HG03175 (cell line): ENCODE results near the gene NFYC.
A peak's percentile ranks its signal among the peaks of the same experiment; 100 is the strongest.

ENCODE experiments used
- ATAC-seq: cut with Tn5 transposase; IDR thresholded peaks from one replicate; pipeline ENCODE4 v1.9.1; 2021; ENCODE audit warnings: mild to moderate bottlenecking, moderate library complexity; ENCODE audit not compliant: unreplicated experiment

NFYC gene

DNA sequence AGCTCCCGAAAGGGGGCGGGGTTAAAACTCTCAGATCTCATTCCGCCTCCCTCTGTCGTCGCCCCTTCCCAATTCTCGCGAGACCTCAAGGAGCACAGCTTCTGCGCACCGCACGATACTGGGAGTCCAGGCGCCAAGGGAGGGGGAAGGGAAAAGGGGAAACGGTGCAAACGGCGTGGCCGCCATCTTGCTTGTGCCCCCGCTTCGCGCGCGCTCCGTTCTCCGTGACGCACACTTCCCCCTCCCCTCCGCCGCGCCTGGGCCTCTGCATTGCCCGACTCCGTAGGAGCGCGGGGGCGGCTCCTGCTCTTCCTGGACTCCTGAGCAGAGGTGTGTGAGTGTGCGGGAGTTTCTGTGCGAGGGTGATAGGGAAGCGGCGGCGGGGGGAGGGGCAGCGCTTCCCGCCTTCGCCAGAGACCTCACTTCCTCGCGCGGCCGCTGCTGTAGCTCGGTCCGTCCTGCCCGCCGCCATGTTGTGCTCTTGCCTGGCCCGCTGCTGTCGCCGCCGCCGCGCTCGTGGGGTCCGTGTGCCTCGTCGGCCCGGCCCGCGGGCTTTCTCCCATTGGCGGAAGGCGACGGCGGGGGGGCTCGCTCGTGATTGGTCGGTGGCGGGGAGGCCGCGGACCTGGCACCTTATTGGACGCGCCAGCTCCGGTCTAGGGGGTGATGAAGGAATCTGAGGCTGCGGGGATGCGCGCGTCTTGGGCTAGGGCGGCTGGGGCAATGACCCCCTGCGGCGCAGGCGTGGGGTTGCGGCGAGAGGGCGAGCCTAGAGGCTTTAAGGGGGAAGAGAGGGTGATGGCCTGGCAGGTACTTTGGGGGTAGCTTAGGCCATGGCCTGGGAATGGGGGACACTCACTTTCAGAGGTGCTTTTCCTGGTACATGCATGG, at the start of gene NFYC:
Gene NFYC, plus strand, starts transcription at position 167 of the 891 bp plus-strand sequence. CDS start 47,140 bp downstream, outside the sequence.
- peak; percentile 78 for ATAC-seq

DNA sequence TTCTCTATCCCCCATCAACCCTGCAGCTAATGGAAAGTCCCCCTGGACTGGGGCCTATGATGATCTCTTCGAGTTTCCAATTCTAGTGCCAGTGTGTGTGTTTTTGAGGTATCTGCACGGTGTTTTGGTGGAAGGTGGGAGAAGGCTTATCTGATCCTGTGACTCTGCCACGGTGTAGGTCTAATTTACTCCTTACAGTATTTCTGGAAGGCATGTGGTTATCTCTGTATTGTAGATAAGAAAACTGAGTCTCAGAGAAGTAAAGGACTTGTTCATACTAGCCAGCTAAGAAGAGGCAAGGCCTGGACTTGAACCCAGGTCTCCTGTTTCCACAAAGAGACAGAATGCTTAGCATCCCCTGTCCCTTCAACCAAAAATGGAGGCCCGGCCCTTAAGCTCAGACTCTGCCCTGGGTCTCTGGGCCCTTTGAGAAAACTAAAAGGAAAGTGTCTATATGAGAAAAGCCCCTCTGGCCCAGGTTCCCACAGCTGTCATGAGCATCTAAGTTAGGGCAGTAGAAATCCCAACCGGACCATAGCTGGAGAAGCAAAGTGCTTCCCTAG, 46.3 kb upstream of the NFYC start:
- ATAC-seq, result no peak

DNA sequence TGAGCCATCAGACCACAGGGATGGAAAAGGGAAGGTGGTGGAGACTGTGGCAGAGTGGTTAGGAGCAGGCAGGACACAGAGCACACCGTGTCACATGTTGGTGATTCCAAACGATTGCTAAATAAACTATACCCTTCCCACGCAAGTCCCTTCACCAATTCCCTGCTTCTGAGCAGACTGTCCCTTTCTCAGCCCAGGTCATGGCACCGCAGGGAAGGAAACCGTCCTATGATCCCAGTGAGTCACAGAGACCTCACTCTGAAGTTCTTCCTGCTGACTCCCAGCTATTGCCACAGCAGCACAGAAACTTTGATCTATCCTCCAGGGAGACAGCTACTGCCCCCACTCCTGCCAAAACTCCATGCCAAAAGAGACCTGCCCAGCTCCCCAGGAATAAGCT, 45.2 kb upstream of the NFYC start:
- ATAC-seq, result no peak

DNA sequence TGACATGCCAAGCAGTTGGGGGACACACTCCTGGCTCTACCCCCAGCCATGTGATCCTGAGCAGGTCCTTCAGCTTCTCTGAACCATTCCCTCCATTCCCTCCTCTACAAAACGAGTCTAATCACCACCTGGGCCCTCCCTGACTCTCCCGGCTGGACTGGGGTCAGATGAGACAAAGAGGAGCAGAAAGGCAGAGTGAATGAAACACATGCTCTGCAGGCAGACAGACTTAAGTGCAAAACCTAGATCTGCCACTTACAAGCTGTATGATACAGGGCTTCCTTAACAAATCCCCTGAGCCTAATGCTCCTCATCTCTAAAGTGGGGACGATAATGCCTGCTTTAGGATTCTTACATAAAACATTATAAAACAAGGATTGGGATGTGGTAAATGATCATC, 43.3 kb upstream of the NFYC start:
- no peak for ATAC-seq

DNA sequence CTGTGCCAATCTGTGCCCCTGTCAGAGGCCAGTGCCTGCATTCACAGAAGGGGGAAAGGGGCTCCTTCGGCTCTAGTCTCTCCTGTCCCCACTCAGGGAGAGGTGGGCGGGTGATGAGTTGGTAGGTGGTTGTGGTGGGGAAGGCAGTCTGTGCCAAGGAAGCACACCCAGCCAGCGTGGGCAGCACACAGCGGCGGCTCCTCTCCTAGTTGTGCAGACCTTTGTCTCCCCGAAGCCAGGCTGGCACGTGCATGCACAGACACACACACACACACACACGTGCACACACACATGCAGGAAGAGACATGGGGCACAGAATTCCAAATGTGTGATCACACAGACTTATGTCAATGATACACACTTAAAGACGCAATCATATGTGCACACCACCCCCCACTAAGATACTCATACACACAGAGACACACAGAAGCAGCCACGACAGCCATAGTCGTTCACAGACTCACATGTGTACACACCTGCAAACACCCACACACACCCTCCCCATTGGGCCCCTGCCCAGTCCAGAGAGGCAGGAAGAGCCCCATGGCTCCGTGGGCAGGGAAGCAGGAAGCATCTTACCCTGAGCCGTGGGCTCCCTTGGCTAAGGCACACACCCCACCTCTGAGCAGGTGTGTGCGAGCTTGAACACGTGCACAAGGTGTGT, 42.4 kb upstream of the NFYC start:
- no peak for ATAC-seq

DNA sequence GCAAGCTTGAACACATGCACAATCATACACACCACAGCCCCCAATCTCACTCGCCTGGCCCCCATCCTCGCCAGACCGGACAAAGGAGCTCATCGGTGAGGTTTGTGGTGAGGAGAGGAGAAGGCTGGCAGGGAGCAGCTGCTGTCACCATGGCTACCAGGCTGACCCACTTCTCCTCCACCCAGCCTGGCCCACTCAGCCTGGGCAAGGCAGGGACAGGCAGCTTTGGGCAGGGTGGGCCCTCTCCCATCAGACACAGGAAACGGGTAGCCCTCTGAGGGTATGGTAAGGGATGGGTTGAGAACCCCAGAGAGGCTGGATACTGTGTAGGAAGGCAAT, 41.9 kb upstream of the NFYC start:
- no peak for ATAC-seq

DNA sequence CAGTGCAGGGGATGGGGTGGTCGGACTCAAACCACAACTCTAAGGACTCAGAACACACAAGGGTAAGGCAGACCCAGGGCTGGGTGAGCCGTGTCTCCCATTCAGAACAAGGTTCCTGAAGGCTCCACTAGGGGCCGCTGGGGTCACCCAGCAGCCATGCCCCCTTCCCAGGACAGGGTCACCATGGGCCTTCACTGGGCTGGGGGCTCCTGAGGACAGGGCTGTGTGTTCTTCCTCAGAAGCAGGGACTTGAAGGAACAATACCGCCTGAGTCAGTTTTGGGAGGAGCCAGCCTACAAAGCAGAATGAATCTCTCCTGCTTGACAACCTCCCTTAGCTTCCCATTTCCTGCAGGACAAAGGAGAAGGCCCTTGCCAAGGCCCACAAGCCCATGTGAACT, 41.4 kb upstream of the NFYC start:
- no peak for ATAC-seq

DNA sequence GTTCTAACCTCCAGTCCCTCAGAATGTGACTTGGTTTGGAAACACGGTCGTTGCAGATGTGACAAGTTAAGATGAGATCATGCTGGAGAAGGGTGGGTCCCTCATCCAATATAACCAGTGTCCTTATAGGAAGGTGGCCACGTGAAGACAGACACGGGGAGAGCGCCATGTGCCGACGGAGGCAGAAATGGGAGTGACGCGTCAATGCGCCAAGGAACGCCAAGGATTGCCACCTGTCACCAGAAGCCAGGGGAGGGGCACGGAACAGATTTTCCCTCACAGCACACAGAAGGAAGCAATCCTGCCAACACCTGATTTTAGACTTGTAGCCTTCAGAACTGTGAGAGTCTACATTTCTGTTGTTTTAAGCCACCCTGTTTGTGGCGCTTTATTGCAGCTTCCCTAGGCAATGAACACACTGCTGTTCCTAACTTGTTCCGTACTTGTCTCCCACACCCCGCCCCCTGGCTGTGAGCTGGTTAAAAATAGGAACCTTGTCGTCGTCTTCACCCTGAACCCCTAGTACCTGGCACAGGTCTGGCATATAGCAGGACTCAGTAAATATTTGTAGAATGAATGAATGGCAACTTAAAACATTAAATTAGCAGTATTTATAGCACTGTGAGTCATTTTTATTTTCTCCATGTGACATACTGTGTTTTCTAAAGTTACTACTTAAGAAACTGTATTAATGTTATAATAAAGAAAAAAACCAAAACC, 40.2 kb upstream of the NFYC start:
- no peak for ATAC-seq

DNA sequence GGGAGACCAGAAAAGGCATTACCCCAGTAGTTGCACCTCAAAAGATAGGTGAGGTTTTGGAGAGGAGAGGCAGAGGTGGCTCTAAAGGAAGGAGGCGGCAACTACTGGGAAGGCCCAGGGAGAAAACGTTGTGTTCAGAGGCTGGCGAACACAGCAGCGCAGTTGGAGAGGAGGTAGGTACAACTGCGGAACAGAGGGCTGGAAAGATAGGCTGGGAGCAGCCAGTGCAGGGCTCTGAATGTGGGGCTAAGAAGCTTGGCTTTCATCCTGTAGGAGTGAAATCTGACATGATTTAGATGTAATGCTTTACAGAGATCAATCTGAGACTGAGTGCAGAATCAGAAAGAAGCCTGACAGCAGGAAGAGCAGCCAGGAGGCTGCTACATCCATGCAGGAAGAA, 39.0 kb upstream of the NFYC start:
- no peak for ATAC-seq

DNA sequence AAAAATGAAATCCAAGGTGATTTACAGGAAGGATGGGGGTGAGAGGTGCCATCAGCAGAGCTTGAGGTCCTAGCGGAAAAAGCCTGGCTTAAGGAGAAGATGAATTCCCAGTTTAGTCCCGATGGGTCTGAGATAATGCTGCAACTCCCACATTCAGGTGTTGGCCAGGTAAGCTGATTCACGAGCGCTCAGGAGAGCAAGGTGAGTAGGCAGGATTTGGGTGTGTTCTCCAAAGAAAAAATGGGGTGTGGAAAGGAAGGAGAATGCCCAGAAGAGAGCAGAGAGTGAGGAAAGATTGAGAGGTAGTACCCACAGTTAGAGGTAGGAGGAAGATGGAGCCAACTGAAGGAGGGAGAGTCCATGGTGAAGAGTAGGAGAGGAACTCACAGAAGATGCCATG, 38.5 kb upstream of the NFYC start:
- no peak for ATAC-seq

DNA sequence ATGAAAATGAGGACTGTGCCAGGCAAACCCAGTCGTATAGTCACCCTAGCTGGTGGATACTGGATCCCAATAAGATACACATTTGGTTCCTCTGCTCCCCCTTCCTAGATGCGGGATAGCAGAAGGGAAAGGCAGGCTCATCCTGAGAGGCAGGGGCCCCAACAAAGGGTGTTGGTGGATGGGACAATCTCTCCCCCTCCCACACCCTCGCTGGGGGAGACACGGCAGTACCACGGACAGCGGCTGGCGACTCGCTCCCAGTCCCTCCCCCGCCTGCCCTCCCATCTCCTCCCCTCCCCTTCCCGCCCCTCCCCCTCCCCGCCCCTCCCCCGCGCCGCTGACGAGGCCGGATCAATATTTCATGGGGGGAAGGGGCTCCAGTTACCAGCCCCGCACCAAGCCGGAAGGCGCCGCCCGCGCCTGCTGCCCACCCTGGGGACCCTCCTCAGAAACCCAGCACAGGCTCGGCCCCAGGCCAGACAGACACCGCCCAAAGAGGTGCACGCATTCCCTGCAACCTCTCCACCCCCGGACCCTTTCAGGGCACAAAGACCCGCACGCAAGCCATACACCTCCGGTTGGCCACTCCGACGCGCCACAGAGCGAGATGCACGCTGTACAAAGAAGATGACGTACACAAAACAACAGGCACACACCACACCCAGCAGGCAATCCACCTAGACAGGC, 37.5 kb upstream of the NFYC start:
- no peak for ATAC-seq

DNA sequence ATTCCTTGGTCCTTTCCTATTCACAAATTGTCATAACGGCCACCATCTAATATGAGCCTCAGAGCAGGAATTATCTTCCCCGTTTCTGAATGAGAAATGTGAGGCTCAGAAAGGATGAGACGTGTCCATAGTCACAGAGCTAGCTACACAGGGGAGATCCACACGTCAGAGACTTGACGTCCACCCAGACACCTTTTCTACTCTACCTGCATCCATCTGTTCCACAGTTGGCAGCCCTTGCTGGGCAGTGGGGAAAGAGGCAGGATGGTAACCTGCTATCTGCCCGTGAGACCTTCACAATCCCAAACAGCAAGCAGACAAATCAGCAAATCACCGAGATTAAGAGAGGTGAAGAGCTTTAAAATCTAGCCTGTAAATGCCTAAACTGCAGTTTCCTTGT, 34.5 kb upstream of the NFYC start:
- no peak for ATAC-seq

DNA sequence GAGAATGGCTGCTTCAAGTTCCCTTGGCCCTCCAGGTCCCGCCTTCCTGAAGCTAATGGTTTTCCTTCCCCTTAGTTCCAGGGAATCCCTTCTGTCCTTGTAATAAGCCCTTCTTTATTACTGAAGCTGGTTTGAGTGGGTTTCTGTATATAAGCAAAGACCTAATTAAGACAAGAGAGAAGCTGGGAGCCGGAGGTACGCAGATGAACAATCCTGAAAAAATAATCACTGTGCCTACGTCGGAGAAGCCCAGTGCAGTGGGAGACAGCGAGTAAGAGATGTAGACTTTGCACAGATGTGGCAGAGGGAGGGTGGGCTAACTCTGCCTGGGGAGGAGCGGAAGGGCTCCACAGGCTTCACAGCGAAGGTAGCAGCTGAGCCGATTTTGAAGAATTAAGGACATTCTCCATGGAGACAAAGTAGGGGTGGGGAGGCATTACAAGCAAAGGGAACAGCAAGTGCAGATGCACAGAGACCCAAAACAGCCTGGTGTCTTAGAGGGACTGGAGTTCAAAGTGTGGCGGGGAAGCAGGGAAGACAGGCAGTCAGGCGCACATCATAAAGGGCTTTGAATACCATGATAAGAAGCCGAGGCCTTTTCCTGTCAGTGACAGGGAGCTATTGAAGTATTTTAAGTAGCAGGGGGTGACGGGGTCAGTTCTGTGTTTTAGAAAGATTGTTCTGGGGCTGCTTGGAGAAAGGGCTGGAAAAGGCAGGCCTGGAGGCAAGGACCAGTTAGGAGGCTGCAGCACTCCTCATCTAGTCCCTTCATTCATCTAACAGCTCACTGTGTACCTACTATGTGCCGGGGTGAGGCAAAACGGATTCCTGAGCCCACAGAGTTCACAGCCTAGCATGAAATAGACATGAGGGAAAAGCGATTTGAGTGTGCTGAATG, 32.5 kb upstream of the NFYC start:
- ATAC-seq, result no peak

DNA sequence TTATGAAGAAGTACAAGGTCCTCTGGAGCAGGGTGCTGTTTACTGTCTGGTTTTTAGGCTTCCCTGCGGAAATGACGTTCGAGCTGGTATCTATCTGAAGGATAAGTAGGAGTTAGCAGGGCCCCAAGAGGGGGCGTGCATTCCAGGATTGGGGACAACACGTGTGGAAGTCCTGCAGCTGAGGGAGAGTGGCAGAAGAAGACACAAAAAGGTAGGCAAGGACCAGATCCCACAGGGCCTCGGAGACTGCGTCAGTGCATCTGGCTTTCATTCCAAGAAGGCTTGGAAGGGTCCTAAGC, 31.9 kb upstream of the NFYC start:
- ATAC-seq, result no peak

DNA sequence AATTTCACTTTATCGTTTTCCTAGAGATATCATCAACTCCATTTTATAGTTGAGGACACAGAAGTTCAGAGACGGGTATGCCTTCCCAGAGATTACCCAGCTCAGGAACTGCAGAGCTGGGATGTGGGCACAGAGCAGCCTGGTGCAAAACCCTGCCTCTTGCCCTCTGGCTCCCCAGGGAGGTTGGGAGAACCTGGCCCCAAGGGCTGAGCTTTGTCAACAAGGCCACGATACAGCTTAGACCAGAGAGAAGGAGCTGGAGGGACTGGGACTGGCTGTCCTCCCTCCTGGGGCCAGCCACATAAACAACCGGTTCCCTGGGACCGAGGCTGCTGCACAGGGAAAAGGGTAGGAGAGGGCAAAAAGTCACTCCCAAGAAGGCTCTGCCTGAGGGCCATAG, 29.8 kb upstream of the NFYC start:
- ATAC-seq, result no peak

DNA sequence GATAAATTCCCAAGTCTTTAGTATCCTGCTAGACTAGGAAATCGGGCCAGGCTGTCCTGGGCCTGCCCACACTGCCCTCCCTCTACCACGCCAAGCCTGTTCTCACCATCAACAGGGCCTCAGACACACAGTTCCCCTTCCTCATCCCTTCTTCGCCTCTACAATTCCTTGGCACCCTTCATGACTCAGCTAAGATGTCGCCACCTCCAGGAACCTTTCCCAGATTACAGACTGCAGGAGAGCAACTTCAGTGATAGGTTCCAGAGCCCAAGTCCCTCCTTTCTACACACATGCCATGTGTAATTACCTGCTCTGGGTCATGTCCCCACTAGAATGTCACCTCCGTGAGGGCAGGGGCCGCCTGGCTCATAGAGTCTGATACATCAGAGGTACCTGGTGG, 29.4 kb upstream of the NFYC start:
- no peak for ATAC-seq

DNA sequence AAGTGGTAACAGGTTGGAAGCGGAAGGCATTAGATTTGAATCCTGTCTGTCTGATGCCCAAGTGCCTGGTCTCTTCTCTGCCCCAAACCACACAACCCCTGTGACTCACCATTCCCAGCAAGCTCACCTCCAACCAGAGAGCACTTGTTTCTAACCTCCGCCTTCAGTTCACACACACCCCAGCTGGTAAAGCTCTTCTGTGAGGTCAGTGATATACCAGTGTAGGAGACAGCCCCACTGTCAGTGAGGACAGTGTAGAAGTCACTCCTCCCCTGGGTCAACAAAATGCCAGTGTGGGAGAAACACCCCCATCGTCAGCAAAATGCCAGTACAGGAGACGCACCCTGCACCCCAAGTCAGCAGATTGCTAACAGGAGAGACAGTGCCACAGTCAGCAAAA, 28.6 kb upstream of the NFYC start:
- ATAC-seq, result no peak

DNA sequence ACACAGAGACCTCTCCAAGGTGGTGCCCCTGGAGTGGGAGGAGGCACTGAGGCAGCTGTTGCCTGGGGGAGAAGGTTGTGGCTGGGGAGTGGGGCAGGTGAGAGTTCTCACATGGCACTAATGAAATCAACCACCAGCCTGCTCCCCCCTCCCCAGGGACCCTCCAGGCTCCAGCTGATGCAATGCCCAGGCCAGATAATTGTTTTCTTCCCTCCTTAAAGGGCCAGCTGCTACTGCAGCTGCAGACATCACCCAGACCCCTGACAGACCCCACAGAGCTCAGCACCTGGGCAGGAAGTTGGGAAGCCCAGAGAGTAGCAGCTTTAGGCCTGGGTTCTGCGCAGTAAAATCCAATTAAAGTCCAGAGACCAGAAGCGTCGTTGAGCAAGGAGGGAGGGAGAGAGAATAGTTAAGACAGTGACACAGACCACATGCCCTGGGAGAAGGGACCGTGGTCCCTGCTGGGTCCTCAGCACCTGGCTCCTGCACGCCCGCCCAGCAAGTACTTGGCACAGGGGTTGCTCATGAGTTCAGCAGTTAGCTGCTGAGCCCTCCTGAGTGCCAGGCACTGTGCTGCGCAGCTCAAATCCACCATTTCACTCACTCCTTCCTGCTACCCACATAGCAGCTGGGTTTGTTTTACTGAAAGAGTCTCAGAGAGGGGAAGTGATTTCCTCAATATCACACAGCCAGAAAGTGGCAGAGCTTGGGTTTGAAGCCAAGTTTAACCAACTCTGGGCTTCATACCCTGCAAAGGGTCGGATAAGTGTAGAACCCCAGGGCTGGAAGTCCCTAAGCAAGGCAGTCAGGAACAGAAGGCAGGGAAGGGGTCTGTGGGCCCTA, 28.0 kb upstream of the NFYC start:
- no peak for ATAC-seq

DNA sequence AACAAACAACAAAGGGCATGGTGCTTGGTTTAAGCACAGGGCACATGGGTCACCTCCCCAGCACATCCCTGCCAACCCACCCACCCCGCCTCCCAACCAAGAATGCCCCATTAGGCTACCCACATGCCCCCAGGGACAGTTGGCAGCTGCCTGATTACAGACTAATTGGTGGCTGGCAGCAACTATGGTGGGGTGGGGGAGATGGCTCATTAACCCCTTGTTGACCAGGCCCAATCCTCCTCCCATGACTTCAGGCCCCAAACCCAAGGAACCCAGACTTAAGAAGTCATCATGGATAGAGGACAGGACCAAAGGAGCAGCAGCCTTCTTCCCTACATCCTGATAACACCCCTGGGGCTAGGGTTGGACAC, 27.4 kb upstream of the NFYC start:
- no peak for ATAC-seq
